ENCODE measurements around the gene MEX3C. TPM values are rescaled to one million over a fixed set of nuclear protein-coding genes. Genes with fewer than 3 reads are reported as not detected.
A peak's percentile ranks its signal among the peaks of the same experiment; 100 is the strongest.

The MEX3C gene
- total and polyA plus RNA-seq, 2 experiments from 2014 or later: 15.2 to 50.7 TPM

- Histone ChIP-seq H3K4me3 (no peak overlapping the region), H3K79me2 (ENCODE audit: insufficient read depth) (no peaks in the 10 kb centered on the region), H4K20me1 (ENCODE audit: insufficient read depth) (no peaks in the 10 kb centered on the region), H2AFZ (no peak overlapping the region), H3K36me3 (ENCODE audit: low read depth) (no peaks in the 10 kb centered on the region), H3K9ac (no peak overlapping the region), H3K27me3 (replicated peaks; ENCODE audit: insufficient read depth) (no peaks in the 10 kb centered on the region), H3K9me2 (ENCODE audit: insufficient read depth) (no peaks in the 10 kb centered on the region), H3K4me1 (ENCODE audit: insufficient read depth) (peaks cover 7% of the 10 kb centered on the region; the same call in 1 of the 2 replicates), H3K27ac (no peak overlapping the region), H3K9me3 (ENCODE audit: low read depth) (no peaks in the 10 kb centered on the region), H3K4me2 (ENCODE audit: unreplicated experiment) (no peak overlapping the region), H3F3A (ENCODE audit: insufficient read depth) (no peaks in the 10 kb centered on the region)
- in situ Hi-C loops (cut with MboI): no loop called here
- no peak for TF ChIP-seq EZH2 (IDR thresholded peaks at IDR 0.05; ENCODE audit: insufficient read depth, poor library complexity, severe bottlenecking)
- no peak for TF ChIP-seq EZH2phosphoT487 (IDR thresholded peaks at IDR 0.05; ENCODE audit: insufficient read depth, low read depth)
- 13 to 26% methylated on average over 6 of the region's 6 CpGs for WGBS, 2 experiments (ENCODE audit: low coverage in 1 of 2, low lambda C conversion rate in 2 of 2, missing lambda C conversion rate in 2 of 2)
- DNase-seq: no peak
Measured at GRCh38 chr18:51132256-51132935, 65.1 kb downstream of the MEX3C start.

- no peaks in the 10 kb centered on the region for H3K79me2 ChIP-seq (ENCODE audit: insufficient read depth)
- no peaks in the 10 kb centered on the region for H4K20me1 ChIP-seq (ENCODE audit: insufficient read depth)
- no peaks in the 10 kb centered on the region for H3K9me3 ChIP-seq (ENCODE audit: low read depth)
- H3K4me3 ChIP-seq: no peak overlapping the region
- H3K4me1 ChIP-seq (ENCODE audit: insufficient read depth): no peaks in the 10 kb centered on the region
- H3K9me2 ChIP-seq (ENCODE audit: insufficient read depth): no peaks in the 10 kb centered on the region
- no peak for TF ChIP-seq EZH2phosphoT487 (IDR thresholded peaks at IDR 0.05; ENCODE audit: insufficient read depth, low read depth)
- no peak for TF ChIP-seq EZH2 (IDR thresholded peaks at IDR 0.05; ENCODE audit: insufficient read depth, poor library complexity, severe bottlenecking)
- WGBS, 2 experiments (ENCODE audit: low coverage in 1 of 2, low lambda C conversion rate in 2 of 2, missing lambda C conversion rate in 2 of 2): 57 to 59% methylated on average over 4 of the region's 4 CpGs
- DNase-seq: peak; percentile 14
- H3K9ac ChIP-seq: no peak overlapping the region
- H3K27ac ChIP-seq: no peak overlapping the region
- H3K36me3 ChIP-seq (ENCODE audit: low read depth): no peaks in the 10 kb centered on the region
- H3K4me2 ChIP-seq (ENCODE audit: unreplicated experiment): no peak overlapping the region
- in situ Hi-C loops (cut with MboI): no loop called here
- H3K27me3 ChIP-seq (replicated peaks; ENCODE audit: insufficient read depth): no peaks in the 10 kb centered on the region
- H3F3A ChIP-seq (ENCODE audit: insufficient read depth): no peaks in the 10 kb centered on the region
- no peak overlapping the region for H2AFZ ChIP-seq
Measured at GRCh38 chr18:51128533-51128932, 68.9 kb downstream of the MEX3C start.

- DNase-seq: no peak
- no peak overlapping the region for H3K4me3 ChIP-seq
- H3K27ac ChIP-seq: no peak overlapping the region
- H3K4me2 ChIP-seq (ENCODE audit: unreplicated experiment): no peak overlapping the region
- H3F3A ChIP-seq (ENCODE audit: insufficient read depth): no peaks in the 10 kb centered on the region
- WGBS, 2 experiments (ENCODE audit: low coverage in 1 of 2, low lambda C conversion rate in 2 of 2, missing lambda C conversion rate in 2 of 2): 15 to 22% methylated on average over 3 of the region's 3 CpGs
- H3K27me3 ChIP-seq (replicated peaks; ENCODE audit: insufficient read depth): no peaks in the 10 kb centered on the region
- no peaks in the 10 kb centered on the region for H3K4me1 ChIP-seq (ENCODE audit: insufficient read depth)
- no peak for TF ChIP-seq EZH2phosphoT487 (IDR thresholded peaks at IDR 0.05; ENCODE audit: insufficient read depth, low read depth)
- TF ChIP-seq EZH2 (IDR thresholded peaks at IDR 0.05; ENCODE audit: insufficient read depth, poor library complexity, severe bottlenecking): no peak
- in situ Hi-C loops (cut with MboI): no loop called here
- no peak overlapping the region for H2AFZ ChIP-seq
- no peaks in the 10 kb centered on the region for H3K79me2 ChIP-seq (ENCODE audit: insufficient read depth)
- no peak overlapping the region for H3K9ac ChIP-seq
- no peaks in the 10 kb centered on the region for H3K36me3 ChIP-seq (ENCODE audit: low read depth)
- H3K9me3 ChIP-seq (ENCODE audit: low read depth): no peaks in the 10 kb centered on the region
- no peaks in the 10 kb centered on the region for H4K20me1 ChIP-seq (ENCODE audit: insufficient read depth)
- no peaks in the 10 kb centered on the region for H3K9me2 ChIP-seq (ENCODE audit: insufficient read depth)
Measured at GRCh38 chr18:51127664-51128063, 69.8 kb downstream of the MEX3C start.

- no peak for DNase-seq
- Histone ChIP-seq H3K4me1 (ENCODE audit: insufficient read depth) (no peaks in the 10 kb centered on the region), H3K4me3 (no peak overlapping the region), H3K9me2 (ENCODE audit: insufficient read depth) (no peaks in the 10 kb centered on the region), H3K9ac (no peak overlapping the region), H2AFZ (no peak overlapping the region), H3K27ac (no peak overlapping the region), H3F3A (ENCODE audit: insufficient read depth) (no peaks in the 10 kb centered on the region), H3K27me3 (replicated peaks; ENCODE audit: insufficient read depth) (no peaks in the 10 kb centered on the region), H3K79me2 (ENCODE audit: insufficient read depth) (no peaks in the 10 kb centered on the region), H3K36me3 (ENCODE audit: low read depth) (no peaks in the 10 kb centered on the region), H4K20me1 (ENCODE audit: insufficient read depth) (no peaks in the 10 kb centered on the region), H3K4me2 (ENCODE audit: unreplicated experiment) (no peak overlapping the region), H3K9me3 (ENCODE audit: low read depth) (no peaks in the 10 kb centered on the region)
- 14 to 27% methylated on average over 2 of the region's 2 CpGs for WGBS, 2 experiments (ENCODE audit: low coverage in 1 of 2, low lambda C conversion rate in 2 of 2, missing lambda C conversion rate in 2 of 2)
- no peak for TF ChIP-seq EZH2 (IDR thresholded peaks at IDR 0.05; ENCODE audit: insufficient read depth, poor library complexity, severe bottlenecking)
- TF ChIP-seq EZH2phosphoT487 (IDR thresholded peaks at IDR 0.05; ENCODE audit: insufficient read depth, low read depth): no peak
- in situ Hi-C loops (cut with MboI): no loop called here
Measured at GRCh38 chr18:51125976-51126375, 71.5 kb downstream of the MEX3C start.

Other genes with a start within 250 kb of the MEX3C start
- gene ELAC1, start 229.6 kb downstream of the MEX3C start, total RNA-seq (2014; rRNA removed; shearing (Covaris generic)): 4.8 and 6.2 TPM in 2 replicates
- 12.9 and 13.1 TPM in 2 replicates for gene ELAC1, start 229.6 kb downstream of the MEX3C start, polyA plus RNA-seq (2016; fragmentation: Nextera tagmentation; extraction: Ambion mirVana)
- 90.4 and 175 TPM in 2 replicates for gene SMAD4, start 167.5 kb downstream of the MEX3C start, total RNA-seq (2014; rRNA removed; shearing (Covaris generic))
- gene SMAD4, start 167.5 kb downstream of the MEX3C start, polyA plus RNA-seq (2016; fragmentation: Nextera tagmentation; extraction: Ambion mirVana): 37.5 and 39.6 TPM in 2 replicates

Data from GM23248 (cell line).